ENCODE data around the gene ZFYVE28.

The ZFYVE28 gene

GRCh38 chr4:2443956-2444740, 25.7 kb upstream of the ZFYVE28 start:
- peaks cover 4% of the 10 kb centered on the region; the same call in 1 of the 2 replicates for H3K9me3 ChIP-seq (ENCODE audit: control insufficient read depth, insufficient read depth, low read length)
- TF ChIP-seq CTCF (IDR thresholded peaks at IDR 0.05; ENCODE audit: low read depth, low read length, poor library complexity, severe bottlenecking) (no peak), EZH2phosphoT487 (IDR thresholded peaks at IDR 0.05; ENCODE audit: borderline replicate concordance, low read length) (no peak)
- no peaks in the 10 kb centered on the region for H3F3A ChIP-seq (ENCODE audit: control insufficient read depth, insufficient read depth)
- no peak overlapping the region for H3K4me3 ChIP-seq (ENCODE audit: low read length)
- peaks cover 8% of the 10 kb centered on the region for H3K4me1 ChIP-seq (ENCODE audit: control insufficient read depth, low read length)
- H3K27me3 ChIP-seq (ENCODE audit: control insufficient read depth, low read length), result no peaks in the 10 kb centered on the region
- no peaks in the 10 kb centered on the region for H4K20me1 ChIP-seq (ENCODE audit: control insufficient read depth, insufficient read depth, low read depth, low read length)
- no peak overlapping the region for H3K4me2 ChIP-seq (ENCODE audit: low read length)
- no peaks in the 10 kb centered on the region for H3K36me3 ChIP-seq (ENCODE audit: control insufficient read depth, low read length)
- H3K9me2 ChIP-seq (replicated peaks; ENCODE audit: control insufficient read depth, low read length), result no peaks in the 10 kb centered on the region; the same call in 1 of the 2 replicates
- H3K79me2 ChIP-seq (ENCODE audit: control insufficient read depth, low read length), result no peaks in the 10 kb centered on the region
- no peak overlapping the region for H3K27ac ChIP-seq (ENCODE audit: low read depth, low read length)

GRCh38 chr4:2443061-2443730, 24.8 kb upstream of the ZFYVE28 start:
- H3K79me2 ChIP-seq (ENCODE audit: control insufficient read depth, low read length), result no peaks in the 10 kb centered on the region
- TF ChIP-seq EZH2phosphoT487 (IDR thresholded peaks at IDR 0.05; ENCODE audit: borderline replicate concordance, low read length), result no peak
- no peak for TF ChIP-seq CTCF (IDR thresholded peaks at IDR 0.05; ENCODE audit: low read depth, low read length, poor library complexity, severe bottlenecking)
- H3K4me2 ChIP-seq (ENCODE audit: low read length), result no peak overlapping the region
- H3K9me3 ChIP-seq (ENCODE audit: control insufficient read depth, insufficient read depth, low read length), result peaks cover 4% of the 10 kb centered on the region; the same call in 1 of the 2 replicates
- H4K20me1 ChIP-seq (ENCODE audit: control insufficient read depth, insufficient read depth, low read depth, low read length), result no peaks in the 10 kb centered on the region
- H3K4me1 ChIP-seq (ENCODE audit: control insufficient read depth, low read length), result peaks cover 8% of the 10 kb centered on the region
- H3K27ac ChIP-seq (ENCODE audit: low read depth, low read length), result no peak overlapping the region
- H3K27me3 ChIP-seq (ENCODE audit: control insufficient read depth, low read length), result no peaks in the 10 kb centered on the region
- H3F3A ChIP-seq (ENCODE audit: control insufficient read depth, insufficient read depth), result no peaks in the 10 kb centered on the region
- no peak overlapping the region for H3K4me3 ChIP-seq (ENCODE audit: low read length)
- no peaks in the 10 kb centered on the region; the same call in 1 of the 2 replicates for H3K9me2 ChIP-seq (replicated peaks; ENCODE audit: control insufficient read depth, low read length)
- no peaks in the 10 kb centered on the region for H3K36me3 ChIP-seq (ENCODE audit: control insufficient read depth, low read length)

DNA sequence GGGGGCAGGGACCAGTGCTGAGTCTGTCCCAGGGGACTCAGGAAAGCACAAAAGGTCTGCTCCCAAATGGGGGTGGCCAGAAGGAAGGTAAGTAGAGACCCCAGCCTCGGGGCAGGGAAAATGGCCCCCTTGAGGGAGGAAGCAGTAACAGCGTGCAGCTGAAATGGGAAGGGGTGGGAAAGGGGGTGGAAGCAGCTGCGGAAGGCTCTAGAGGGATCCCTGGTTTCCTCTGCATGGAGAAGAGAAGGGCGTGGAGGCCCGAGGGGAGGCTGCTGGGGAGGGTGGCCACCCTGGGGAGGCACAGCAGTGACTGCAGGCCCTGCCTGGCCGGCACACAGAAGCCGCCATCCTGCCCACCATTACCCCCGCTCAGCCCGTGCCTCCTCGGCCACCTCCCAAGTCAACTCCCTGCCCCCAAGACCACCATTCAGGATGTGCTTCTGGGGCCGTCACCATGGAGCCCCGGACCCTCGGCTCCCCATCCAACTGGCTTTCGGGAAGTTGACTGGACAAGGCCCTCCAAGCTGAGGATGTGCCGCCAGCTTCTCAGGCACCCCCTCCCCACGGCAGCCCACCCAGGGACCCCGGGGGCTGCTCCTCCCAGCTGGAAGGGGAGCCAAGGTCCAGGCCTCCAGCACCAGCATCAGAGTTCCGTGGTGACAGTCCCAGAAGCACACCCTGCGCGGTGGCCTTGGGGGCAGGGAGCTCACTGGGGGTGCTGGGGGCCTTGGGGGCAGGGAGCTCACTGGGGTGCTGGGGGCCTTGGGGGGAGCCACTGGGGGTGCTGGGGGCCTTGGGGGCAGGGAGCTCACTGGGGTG, 23.9 kb upstream of the ZFYVE28 start:
- peak overlapping the region; percentile 25; the same call in 1 of the 2 replicates for H3K4me2 ChIP-seq (ENCODE audit: low read length)
- no peaks in the 10 kb centered on the region; the same call in 1 of the 2 replicates for H3K9me2 ChIP-seq (replicated peaks; ENCODE audit: control insufficient read depth, low read length)
- TF ChIP-seq CTCF (IDR thresholded peaks at IDR 0.05; ENCODE audit: low read depth, low read length, poor library complexity, severe bottlenecking) (no peak), EZH2phosphoT487 (IDR thresholded peaks at IDR 0.05; ENCODE audit: borderline replicate concordance, low read length) (no peak)
- peaks cover 8% of the 10 kb centered on the region for H3K4me1 ChIP-seq (ENCODE audit: control insufficient read depth, low read length)
- H3K27ac ChIP-seq (ENCODE audit: low read depth, low read length), result no peak overlapping the region
- no peaks in the 10 kb centered on the region for H3K79me2 ChIP-seq (ENCODE audit: control insufficient read depth, low read length)
- H3K9me3 ChIP-seq (ENCODE audit: control insufficient read depth, insufficient read depth, low read length), result peaks cover 4% of the 10 kb centered on the region; the same call in 1 of the 2 replicates
- H3K4me3 ChIP-seq (ENCODE audit: low read length), result no peak overlapping the region
- no peaks in the 10 kb centered on the region for H3K36me3 ChIP-seq (ENCODE audit: control insufficient read depth, low read length)
- no peaks in the 10 kb centered on the region for H3K27me3 ChIP-seq (ENCODE audit: control insufficient read depth, low read length)
- H3F3A ChIP-seq (ENCODE audit: control insufficient read depth, insufficient read depth), result no peaks in the 10 kb centered on the region
- no peaks in the 10 kb centered on the region for H4K20me1 ChIP-seq (ENCODE audit: control insufficient read depth, insufficient read depth, low read depth, low read length)
